Measurements from ENCODE around the gene LYPD6B. TPM values are rescaled to one million over a fixed set of nuclear protein-coding genes. Genes with fewer than 3 reads are reported as not detected.

Gene LYPD6B
- total RNA-seq, 5 donors from 2014 or later (not counting 1 experiment from before 2014, with no cell fraction given): not detected

- Mint-ChIP-seq H3K27me3 (peaks cover 18 to 30% of the 10 kb centered on the region in 2 donors), H3K9me3 (no peaks in the 10 kb centered on the region), H3K4me1 (no peaks in the 10 kb centered on the region), H3K27ac (no peak overlapping the region), H3K4me3 (no peak overlapping the region), H3K36me3 (no peaks in the 10 kb centered on the region)
- Histone ChIP-seq H3K27ac (ENCODE audit: low read length) (no peak overlapping the region), H3K9me3 (no peaks in the 10 kb centered on the region), H3K36me3 (ENCODE audit: control insufficient read depth in 2 of 2, extremely low read depth in 1 of 2, insufficient read depth in 1 of 2, low read length in 1 of 2) (no peaks in the 10 kb centered on the region), H3K4me1 (ENCODE audit: control insufficient read depth in 1 of 2, extremely low read depth in 1 of 2, insufficient read depth in 2 of 2, low read length in 2 of 2) (no peaks in the 10 kb centered on the region), H3K4me3 (ENCODE audit: control insufficient read depth in 1 of 2, extremely low read depth in 1 of 2, low read length in 1 of 2) (no peak overlapping the region), H3K27me3 (replicated peaks in 1 of 2; ENCODE audit: control insufficient read depth in 2 of 2, extremely low read depth in 1 of 2, insufficient read depth in 2 of 2, low read length in 1 of 2) (peaks cover 0 to 9% of the 10 kb centered on the region in 2 experiments)
- ChIA-PET POLR2A (no interaction called here), CTCF (no interaction called here)
- no peak for ATAC-seq (replicated peaks in 1 of 4)
- no peak for DNase-seq
- no CpG with 5 or more reads among the region's 2 CpGs for WGBS (ENCODE audit: insufficient coverage)
Measured at GRCh38 chr2:149223472-149224095, 185.1 kb downstream of the LYPD6B start.

GRCh38 chr2:149224543-149224942 lies 186.0 kb downstream of the LYPD6B start:
- CTCF ChIA-PET: no interaction called here

GRCh38 chr2:149225446-149225845 lies 186.9 kb downstream of the LYPD6B start:
- peaks cover 0 to 10% of the 10 kb centered on the region in 2 experiments for H3K27me3 ChIP-seq (replicated peaks in 1 of 2; ENCODE audit: control insufficient read depth in 2 of 2, extremely low read depth in 1 of 2, insufficient read depth in 2 of 2, low read length in 1 of 2)
- DNase-seq (no peak), ATAC-seq (replicated peaks in 1 of 4) (no peak)
- H3K9me3 ChIP-seq: no peaks in the 10 kb centered on the region
- ChIA-PET CTCF (no interaction called here), POLR2A (no interaction called here)
- H3K4me3 ChIP-seq (ENCODE audit: control insufficient read depth in 1 of 2, extremely low read depth in 1 of 2, low read length in 1 of 2): no peak overlapping the region
- H3K4me1 Mint-ChIP-seq: no peaks in the 10 kb centered on the region
- H3K9me3 Mint-ChIP-seq: no peaks in the 10 kb centered on the region
- H3K36me3 ChIP-seq (ENCODE audit: control insufficient read depth in 2 of 2, extremely low read depth in 1 of 2, insufficient read depth in 1 of 2, low read length in 1 of 2): no peaks in the 10 kb centered on the region
- no peaks in the 10 kb centered on the region for H3K36me3 Mint-ChIP-seq
- peaks cover 23 to 43% of the 10 kb centered on the region in 2 donors for H3K27me3 Mint-ChIP-seq
- H3K27ac ChIP-seq (ENCODE audit: low read length): no peak overlapping the region
- H3K4me3 Mint-ChIP-seq: no peak overlapping the region
- no peak overlapping the region for H3K27ac Mint-ChIP-seq
- no peaks in the 10 kb centered on the region for H3K4me1 ChIP-seq (ENCODE audit: control insufficient read depth in 1 of 2, extremely low read depth in 1 of 2, insufficient read depth in 2 of 2, low read length in 2 of 2)
- WGBS (ENCODE audit: insufficient coverage): no CpG with 5 or more reads among the region's 2 CpGs

More at GRCh38 chr2:149224543-149224942, 186.0 kb downstream of the LYPD6B start:
- H3K36me3 ChIP-seq (ENCODE audit: control insufficient read depth in 2 of 2, extremely low read depth in 1 of 2, insufficient read depth in 1 of 2, low read length in 1 of 2): no peaks in the 10 kb centered on the region
- H3K4me1 ChIP-seq (ENCODE audit: control insufficient read depth in 1 of 2, extremely low read depth in 1 of 2, insufficient read depth in 2 of 2, low read length in 2 of 2): no peaks in the 10 kb centered on the region
- no peak overlapping the region for H3K4me3 Mint-ChIP-seq
- no peaks in the 10 kb centered on the region for H3K9me3 ChIP-seq
- DNase-seq (no peak), ATAC-seq (replicated peaks in 1 of 4) (no peak)
- WGBS (ENCODE audit: insufficient coverage): 100% methylated on average over 3 of the region's 5 CpGs
- H3K4me1 Mint-ChIP-seq: no peaks in the 10 kb centered on the region
- no peak overlapping the region for H3K27ac Mint-ChIP-seq
- peaks cover 23 to 39% of the 10 kb centered on the region in 2 donors for H3K27me3 Mint-ChIP-seq
- peaks cover 0 to 10% of the 10 kb centered on the region in 2 experiments for H3K27me3 ChIP-seq (replicated peaks in 1 of 2; ENCODE audit: control insufficient read depth in 2 of 2, extremely low read depth in 1 of 2, insufficient read depth in 2 of 2, low read length in 1 of 2)
- POLR2A ChIA-PET: no interaction called here
- no peaks in the 10 kb centered on the region for H3K9me3 Mint-ChIP-seq
- H3K27ac ChIP-seq (ENCODE audit: low read length): no peak overlapping the region
- no peaks in the 10 kb centered on the region for H3K36me3 Mint-ChIP-seq
- H3K4me3 ChIP-seq (ENCODE audit: control insufficient read depth in 1 of 2, extremely low read depth in 1 of 2, low read length in 1 of 2): no peak overlapping the region

GRCh38 chr2:149226790-149227189 lies 188.3 kb downstream of the LYPD6B start:
- Mint-ChIP-seq H3K9me3 (no peaks in the 10 kb centered on the region), H3K27ac (no peak overlapping the region), H3K4me1 (no peaks in the 10 kb centered on the region), H3K4me3 (no peak overlapping the region), H3K27me3 (peaks cover 21 to 43% of the 10 kb centered on the region in 2 donors), H3K36me3 (no peaks in the 10 kb centered on the region)
- Histone ChIP-seq H3K9me3 (no peaks in the 10 kb centered on the region), H3K4me1 (ENCODE audit: control insufficient read depth in 1 of 2, extremely low read depth in 1 of 2, insufficient read depth in 2 of 2, low read length in 2 of 2) (no peaks in the 10 kb centered on the region), H3K4me3 (ENCODE audit: control insufficient read depth in 1 of 2, extremely low read depth in 1 of 2, low read length in 1 of 2) (no peak overlapping the region), H3K36me3 (ENCODE audit: control insufficient read depth in 2 of 2, extremely low read depth in 1 of 2, insufficient read depth in 1 of 2, low read length in 1 of 2) (no peaks in the 10 kb centered on the region), H3K27ac (ENCODE audit: low read length) (no peak overlapping the region), H3K27me3 (replicated peaks in 1 of 2; ENCODE audit: control insufficient read depth in 2 of 2, extremely low read depth in 1 of 2, insufficient read depth in 2 of 2, low read length in 1 of 2) (peaks cover 0 to 10% of the 10 kb centered on the region in 2 experiments)
- ATAC-seq (replicated peaks in 1 of 4) (no peak), DNase-seq (no peak)
- ChIA-PET POLR2A (no interaction called here), CTCF (interaction anchor here in 1 of 2 donors (0.5 kb wide), 1 partner anchor 951 kb away, joined by 3 read pairs; no protein-coding TSS in a partner anchor)
- WGBS (ENCODE audit: insufficient coverage): 92% methylated on average over 1 of the region's 6 CpGs

GRCh38 chr2:149235816-149236375 lies 197.4 kb downstream of the LYPD6B start:
- H3K9me3 Mint-ChIP-seq: peaks cover 0 to 3% (median 0%) of the 10 kb centered on the region in 3 donors
- H3K36me3 ChIP-seq (ENCODE audit: control insufficient read depth in 2 of 2, extremely low read depth in 1 of 2, insufficient read depth in 1 of 2, low read length in 1 of 2): no peaks in the 10 kb centered on the region
- no peak overlapping the region for H3K27ac Mint-ChIP-seq
- no peaks in the 10 kb centered on the region for H3K27me3 ChIP-seq (replicated peaks in 1 of 2; ENCODE audit: control insufficient read depth in 2 of 2, extremely low read depth in 1 of 2, insufficient read depth in 2 of 2, low read length in 1 of 2)
- DNase-seq (no peak), ATAC-seq (replicated peaks in 1 of 4) (no peak)
- H3K9me3 ChIP-seq: no peaks in the 10 kb centered on the region
- H3K4me3 Mint-ChIP-seq: no peak overlapping the region
- no peaks in the 10 kb centered on the region for H3K36me3 Mint-ChIP-seq
- H3K4me1 ChIP-seq (ENCODE audit: control insufficient read depth in 1 of 2, extremely low read depth in 1 of 2, insufficient read depth in 2 of 2, low read length in 2 of 2): no peaks in the 10 kb centered on the region
- WGBS (ENCODE audit: insufficient coverage): 70% methylated on average over 3 of the region's 3 CpGs
- POLR2A ChIA-PET: interaction anchor here in 1 of 2 donors (0.6 kb wide), 1 partner anchor 236 kb away, joined by 3 read pairs; no protein-coding TSS in a partner anchor
- H3K27ac ChIP-seq (ENCODE audit: low read length): no peak overlapping the region
- peaks cover 4% of the 10 kb centered on the region in 2 donors for H3K27me3 Mint-ChIP-seq
- CTCF ChIA-PET: no interaction called here
- H3K4me1 Mint-ChIP-seq: no peaks in the 10 kb centered on the region
- no peak overlapping the region for H3K4me3 ChIP-seq (ENCODE audit: control insufficient read depth in 1 of 2, extremely low read depth in 1 of 2, low read length in 1 of 2)

GRCh38 chr2:149236410-149236809 lies 197.9 kb downstream of the LYPD6B start:
- Histone ChIP-seq H3K36me3 (ENCODE audit: control insufficient read depth in 2 of 2, extremely low read depth in 1 of 2, insufficient read depth in 1 of 2, low read length in 1 of 2) (no peaks in the 10 kb centered on the region), H3K27me3 (replicated peaks in 1 of 2; ENCODE audit: control insufficient read depth in 2 of 2, extremely low read depth in 1 of 2, insufficient read depth in 2 of 2, low read length in 1 of 2) (no peaks in the 10 kb centered on the region), H3K4me1 (ENCODE audit: control insufficient read depth in 1 of 2, extremely low read depth in 1 of 2, insufficient read depth in 2 of 2, low read length in 2 of 2) (no peaks in the 10 kb centered on the region), H3K27ac (ENCODE audit: low read length) (no peak overlapping the region), H3K4me3 (ENCODE audit: control insufficient read depth in 1 of 2, extremely low read depth in 1 of 2, low read length in 1 of 2) (no peak overlapping the region), H3K9me3 (no peaks in the 10 kb centered on the region)
- ChIA-PET CTCF (no interaction called here), POLR2A (interaction anchor here in 1 of 2 donors (0.6 kb wide), 1 partner anchor 235 kb away, joined by 3 read pairs; no protein-coding TSS in a partner anchor)
- Mint-ChIP-seq H3K36me3 (no peaks in the 10 kb centered on the region), H3K27ac (no peak overlapping the region), H3K4me1 (no peaks in the 10 kb centered on the region), H3K9me3 (peaks cover 0 to 3% (median 0%) of the 10 kb centered on the region in 3 donors), H3K27me3 (peaks cover 2 to 4% of the 10 kb centered on the region in 2 donors), H3K4me3 (no peak overlapping the region)
- no peak for DNase-seq
- WGBS (ENCODE audit: insufficient coverage): no CpG with 5 or more reads among the region's 2 CpGs
- ATAC-seq (replicated peaks in 1 of 4): no peak

Measured in T-cell (primary cell).